Left ventricle myocardium inferior (tissue), 1 donor: ENCODE measurements around the gene MAN1C1. TPM values are rescaled to one million over a fixed set of nuclear protein-coding genes. Genes with fewer than 3 reads are reported as not detected.

Experiments used
- DNase-seq: peaks from one replicate; pipeline ENCODE4 v3.0.0-alpha.2; 2020
- H3K27ac ChIP-seq: fragments of 200-600 bp; replicated peaks from 2 replicates; pipeline ENCODE4 v1.8.0; 2021
- H3K27me3 ChIP-seq: fragments of 200-600 bp; 2 replicates; pipeline ENCODE4 v1.8.0; 2021; ENCODE audit warnings: low read depth
- H3K36me3 ChIP-seq: fragments of 200-600 bp; 2 replicates; pipeline ENCODE4 v1.8.0; 2021
- H3K4me1 ChIP-seq: fragments of 200-600 bp; 2 replicates; pipeline ENCODE4 v1.8.0; 2021
- H3K4me3 ChIP-seq: fragments of 200-600 bp; 2 replicates; pipeline ENCODE4 v1.8.0; 2021; ENCODE audit warnings: mild to moderate bottlenecking, moderate library complexity
- H3K9me3 ChIP-seq: fragments of 200-600 bp; replicated peaks from 2 replicates; pipeline ENCODE4 v1.8.0; 2021
- intact Hi-C: fragments of 100-400 bp; cut with micrococcal nuclease; formaldehyde crosslinking; loops from one replicate; pipeline ENCODE4 v1.11.0; 2022
- total RNA-seq: library from RNA; stranded (reverse); fragmentation: NEBNext Ultra II Directional; extraction: Animal tissue kit (Norgen Biotek cat#: 25700); gene quantifications from one replicate; pipeline ENCODE4 v1.2.1, GENCODE V29; 2021
- TF ChIP-seq, protein P1 (sequence below): fragments of 200-600 bp; IDR thresholded peaks from 2 replicates; pipeline ENCODE4 v1.8.0; 2021; ENCODE audit warnings: antibody characterized with exemption, mild to moderate bottlenecking, borderline replicate concordance
- donor health status: DM: no; HTN: yes; CAD: no; lungs with severe emphysema.

Gene MAN1C1
- total RNA-seq, 1 donor from 2014 or later: 18.0 TPM

- no peak overlapping the region for H3K27ac ChIP-seq
- TF ChIP-seq, protein P1, sequence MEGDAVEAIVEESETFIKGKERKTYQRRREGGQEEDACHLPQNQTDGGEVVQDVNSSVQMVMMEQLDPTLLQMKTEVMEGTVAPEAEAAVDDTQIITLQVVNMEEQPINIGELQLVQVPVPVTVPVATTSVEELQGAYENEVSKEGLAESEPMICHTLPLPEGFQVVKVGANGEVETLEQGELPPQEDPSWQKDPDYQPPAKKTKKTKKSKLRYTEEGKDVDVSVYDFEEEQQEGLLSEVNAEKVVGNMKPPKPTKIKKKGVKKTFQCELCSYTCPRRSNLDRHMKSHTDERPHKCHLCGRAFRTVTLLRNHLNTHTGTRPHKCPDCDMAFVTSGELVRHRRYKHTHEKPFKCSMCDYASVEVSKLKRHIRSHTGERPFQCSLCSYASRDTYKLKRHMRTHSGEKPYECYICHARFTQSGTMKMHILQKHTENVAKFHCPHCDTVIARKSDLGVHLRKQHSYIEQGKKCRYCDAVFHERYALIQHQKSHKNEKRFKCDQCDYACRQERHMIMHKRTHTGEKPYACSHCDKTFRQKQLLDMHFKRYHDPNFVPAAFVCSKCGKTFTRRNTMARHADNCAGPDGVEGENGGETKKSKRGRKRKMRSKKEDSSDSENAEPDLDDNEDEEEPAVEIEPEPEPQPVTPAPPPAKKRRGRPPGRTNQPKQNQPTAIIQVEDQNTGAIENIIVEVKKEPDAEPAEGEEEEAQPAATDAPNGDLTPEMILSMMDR: no peak
- intact Hi-C loops: no loop called here
- H3K27me3 ChIP-seq: no peaks in the 10 kb centered on the region
- DNase-seq: no peak
- H3K36me3 ChIP-seq: no peaks in the 10 kb centered on the region
- no peaks in the 10 kb centered on the region for H3K9me3 ChIP-seq
- H3K4me3 ChIP-seq: no peak overlapping the region
- H3K4me1 ChIP-seq: peaks cover 54% of the 10 kb centered on the region
Measured at GRCh38 chr1:25679171-25679570, 62.6 kb downstream of the MAN1C1 start.

- TF ChIP-seq, protein P1: no peak
- no peaks in the 10 kb centered on the region for H3K9me3 ChIP-seq
- no peak overlapping the region for H3K27ac ChIP-seq
- no peak overlapping the region for H3K4me3 ChIP-seq
- H3K4me1 ChIP-seq: peaks cover 62% of the 10 kb centered on the region
- H3K27me3 ChIP-seq: no peaks in the 10 kb centered on the region
- intact Hi-C loops: no loop called here
- DNase-seq: no peak
- no peaks in the 10 kb centered on the region for H3K36me3 ChIP-seq
Measured at GRCh38 chr1:25680701-25681100, 64.1 kb downstream of the MAN1C1 start.

GRCh38 chr1:25682059-25682601, 65.5 kb downstream of the MAN1C1 start:
- DNase-seq: no peak
- Histone ChIP-seq H3K4me3 (no peak overlapping the region), H3K9me3 (no peaks in the 10 kb centered on the region), H3K4me1 (peaks cover 48% of the 10 kb centered on the region), H3K36me3 (no peaks in the 10 kb centered on the region), H3K27ac (no peak overlapping the region), H3K27me3 (no peaks in the 10 kb centered on the region)
- intact Hi-C loops: no loop called here
- TF ChIP-seq, protein P1: no peak

DNA sequence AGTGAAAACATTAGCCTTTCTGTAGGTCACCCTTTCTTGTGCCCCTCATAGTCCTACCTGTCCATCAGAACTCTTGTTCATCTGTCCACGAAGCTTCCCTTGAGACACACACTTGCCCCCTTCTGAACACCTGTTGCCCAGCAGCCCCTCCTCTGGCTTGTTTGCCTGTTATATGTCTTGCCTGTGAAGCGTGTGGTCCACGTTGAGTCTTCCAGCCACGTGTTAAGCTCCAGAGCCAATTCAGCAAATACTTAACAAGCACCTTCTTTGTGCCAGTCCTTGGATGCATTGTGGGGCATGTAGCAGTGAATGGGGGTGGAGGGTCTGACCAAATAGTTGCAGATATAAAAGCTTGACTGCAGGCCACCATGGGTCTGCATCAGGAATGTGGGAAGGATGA, 66.6 kb downstream of the MAN1C1 start:
- Histone ChIP-seq H3K9me3 (no peaks in the 10 kb centered on the region), H3K4me1 (peaks cover 45% of the 10 kb centered on the region), H3K36me3 (no peaks in the 10 kb centered on the region), H3K4me3 (no peak overlapping the region), H3K27me3 (no peaks in the 10 kb centered on the region), H3K27ac (no peak overlapping the region)
- intact Hi-C loops: no loop called here
- DNase-seq: no peak
- TF ChIP-seq, protein P1: no peak

DNA sequence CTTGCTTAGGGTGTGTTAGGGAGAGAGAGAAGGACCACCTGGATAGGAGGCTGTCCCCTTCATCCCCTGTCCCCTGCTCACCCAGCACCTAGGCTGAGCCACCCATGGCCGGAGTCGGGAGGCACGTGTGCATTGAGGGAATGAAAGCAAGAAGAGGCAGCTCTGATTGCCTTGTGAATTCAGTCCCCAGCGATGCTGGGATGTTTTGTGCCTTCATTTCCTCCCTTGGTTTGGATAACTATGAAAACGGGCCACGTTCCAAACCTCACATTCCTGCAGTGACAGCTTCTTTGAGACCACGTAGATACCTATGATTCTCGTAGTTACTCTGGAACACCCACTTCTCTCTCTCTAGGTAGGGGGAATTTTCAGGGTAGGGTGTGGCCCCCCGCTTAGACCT, 67.1 kb downstream of the MAN1C1 start:
- intact Hi-C loops: no loop called here
- Histone ChIP-seq H3K36me3 (no peaks in the 10 kb centered on the region), H3K9me3 (no peaks in the 10 kb centered on the region), H3K27ac (no peak overlapping the region), H3K4me3 (no peak overlapping the region), H3K27me3 (no peaks in the 10 kb centered on the region), H3K4me1 (peaks cover 46% of the 10 kb centered on the region)
- no peak for DNase-seq
- TF ChIP-seq, protein P1: no peak
